Adipocyte (in vitro differentiated cells): ENCODE data around the gene KLRG1.

Experiments
- DNase-seq: peaks from one replicate; pipeline ENCODE4 v3.0.0-alpha.2; 2015; ENCODE audit warnings: low read depth
- H3K27me3 ChIP-seq: replicated peaks from 2 replicates; pipeline ENCODE4 v1.7.0; 2013; ENCODE audit warnings: mild to moderate bottlenecking, low read length, moderate library complexity; ENCODE audit not compliant: control insufficient read depth, insufficient read depth
- H3K36me3 ChIP-seq: 2 replicates; pipeline ENCODE4 v1.7.0; 2013; ENCODE audit warnings: low read length, mild to moderate bottlenecking, moderate library complexity; ENCODE audit not compliant: control insufficient read depth, insufficient read depth, severe bottlenecking
- H3K4me1 ChIP-seq: 2 replicates; pipeline ENCODE4 v1.7.0; 2013; ENCODE audit warnings: mild to moderate bottlenecking, low read length, moderate library complexity; ENCODE audit not compliant: control insufficient read depth, insufficient read depth
- H3K4me3 ChIP-seq: 2 replicates; pipeline ENCODE4 v1.7.0; 2013; ENCODE audit warnings: mild to moderate bottlenecking, low read length, moderate library complexity
- H3K9ac ChIP-seq: 2 replicates; pipeline ENCODE4 v1.7.0; 2013; ENCODE audit warnings: mild to moderate bottlenecking, low read length, moderate library complexity
- H3K9me3 ChIP-seq: 2 replicates; pipeline ENCODE4 v1.7.0; 2013; ENCODE audit warnings: mild to moderate bottlenecking, low read length, moderate library complexity; ENCODE audit not compliant: control insufficient read depth

KLRG1 gene

DNA sequence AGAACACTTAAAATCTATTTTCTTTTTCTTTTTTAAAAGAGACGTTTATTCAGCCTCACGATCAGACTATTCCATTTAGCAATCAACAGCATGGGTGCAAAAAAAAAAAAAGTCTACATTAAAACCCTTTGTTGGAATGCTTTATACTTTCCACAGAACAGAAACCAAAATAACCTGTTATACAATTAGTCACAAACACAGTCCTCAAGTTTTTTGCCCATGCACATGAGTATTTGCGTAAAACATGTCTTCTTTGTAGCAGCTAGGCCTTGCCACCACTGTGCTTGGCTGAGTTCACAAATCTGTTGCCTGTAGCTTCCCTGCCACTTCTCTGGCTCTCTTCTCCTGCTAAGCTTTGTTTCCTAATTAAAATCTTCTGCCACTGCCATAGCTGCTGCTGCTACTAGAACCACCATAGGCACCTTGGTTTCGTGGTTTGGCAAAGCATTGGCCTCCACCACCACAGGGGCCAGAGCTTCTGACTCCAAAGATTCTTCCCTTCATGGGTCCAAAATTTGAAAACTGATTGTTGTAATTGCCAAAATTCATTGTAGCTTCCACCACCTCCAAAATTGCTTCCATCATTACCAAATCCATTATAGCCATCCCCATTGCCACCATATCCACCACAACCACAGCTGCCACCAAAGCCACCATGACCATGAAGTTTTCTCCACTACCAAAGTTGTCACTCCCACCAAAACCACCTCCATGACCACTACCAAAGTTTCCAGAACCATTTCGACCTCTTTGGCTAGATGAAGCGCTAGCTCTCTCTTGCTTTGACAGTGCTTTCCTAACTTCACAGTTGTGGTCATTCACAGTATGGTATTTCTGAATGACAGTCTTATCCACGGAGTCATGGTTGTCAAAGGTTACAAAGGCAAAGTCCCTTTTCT, 38.1 kb downstream of the KLRG1 start:
- Histone ChIP-seq H3K36me3 (no peaks in the 10 kb centered on the region), H3K4me1 (no peaks in the 10 kb centered on the region), H3K4me3 (no peak overlapping the region)

GRCh38 chr12:9030776-9031175, 41.4 kb downstream of the KLRG1 start:
- no peaks in the 10 kb centered on the region for H3K4me1 ChIP-seq
- no peak overlapping the region for H3K9ac ChIP-seq
- DNase-seq, result no peak
- no peaks in the 10 kb centered on the region for H3K9me3 ChIP-seq
- no peaks in the 10 kb centered on the region for H3K36me3 ChIP-seq
- no peaks in the 10 kb centered on the region for H3K27me3 ChIP-seq
- H3K4me3 ChIP-seq, result no peak overlapping the region

More for the DNA sequence above, 38.1 kb downstream of the KLRG1 start:
- no peaks in the 10 kb centered on the region for H3K9me3 ChIP-seq
- H3K27me3 ChIP-seq, result no peaks in the 10 kb centered on the region
- no peak overlapping the region for H3K9ac ChIP-seq
- DNase-seq, result no peak

- H3K9me3 ChIP-seq, result no peaks in the 10 kb centered on the region
- no peak for DNase-seq
- no peaks in the 10 kb centered on the region for H3K27me3 ChIP-seq
- H3K36me3 ChIP-seq, result no peaks in the 10 kb centered on the region
- H3K4me3 ChIP-seq, result no peak overlapping the region
- no peak overlapping the region for H3K9ac ChIP-seq
- no peaks in the 10 kb centered on the region for H3K4me1 ChIP-seq
These were observed 43.0 kb downstream of the KLRG1 start for GRCh38 chr12:9032202-9032964.

- H3K27me3 ChIP-seq, result no peaks in the 10 kb centered on the region
- H3K9me3 ChIP-seq, result no peaks in the 10 kb centered on the region
- no peaks in the 10 kb centered on the region for H3K36me3 ChIP-seq
- no peaks in the 10 kb centered on the region for H3K4me1 ChIP-seq
- no peak for DNase-seq
- no peak overlapping the region for H3K9ac ChIP-seq
- no peak overlapping the region for H3K4me3 ChIP-seq
These were observed 44.0 kb downstream of the KLRG1 start for GRCh38 chr12:9033265-9033887.

GRCh38 chr12:9034095-9034494, 44.7 kb downstream of the KLRG1 start:
- Histone ChIP-seq H3K9ac (no peak overlapping the region), H3K27me3 (no peaks in the 10 kb centered on the region), H3K36me3 (no peaks in the 10 kb centered on the region), H3K4me3 (no peak overlapping the region), H3K9me3 (no peaks in the 10 kb centered on the region), H3K4me1 (no peaks in the 10 kb centered on the region)
- no peak for DNase-seq

GRCh38 chr12:9036227-9036626, 46.9 kb downstream of the KLRG1 start:
- H3K36me3 ChIP-seq, result no peaks in the 10 kb centered on the region
- H3K4me1 ChIP-seq, result no peaks in the 10 kb centered on the region
- H3K9ac ChIP-seq, result no peak overlapping the region
- H3K4me3 ChIP-seq, result no peak overlapping the region
- DNase-seq, result no peak
- H3K9me3 ChIP-seq, result no peaks in the 10 kb centered on the region
- H3K27me3 ChIP-seq, result no peaks in the 10 kb centered on the region

DNA sequence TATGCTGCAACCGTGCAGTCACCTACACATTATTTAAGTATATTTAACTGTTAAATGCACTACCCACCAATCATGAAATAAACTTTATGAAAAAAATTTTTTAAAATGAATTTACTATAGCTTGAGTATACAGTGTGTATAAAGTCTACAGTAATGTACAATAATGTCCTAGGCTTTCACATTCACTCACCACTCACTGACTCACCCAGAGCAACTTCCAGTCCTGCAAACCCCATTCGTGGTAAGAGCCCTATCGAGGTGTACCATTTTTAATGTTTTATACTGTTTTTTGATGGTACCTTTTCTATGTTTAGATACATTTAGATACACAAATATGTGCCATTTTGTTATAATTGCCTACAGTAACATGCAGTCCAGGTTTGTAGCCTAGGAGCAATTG, 48.1 kb downstream of the KLRG1 start:
- Histone ChIP-seq H3K9me3 (no peaks in the 10 kb centered on the region), H3K27me3 (no peaks in the 10 kb centered on the region), H3K9ac (no peak overlapping the region), H3K4me3 (no peak overlapping the region), H3K36me3 (no peaks in the 10 kb centered on the region), H3K4me1 (no peaks in the 10 kb centered on the region)
- DNase-seq, result no peak

DNA sequence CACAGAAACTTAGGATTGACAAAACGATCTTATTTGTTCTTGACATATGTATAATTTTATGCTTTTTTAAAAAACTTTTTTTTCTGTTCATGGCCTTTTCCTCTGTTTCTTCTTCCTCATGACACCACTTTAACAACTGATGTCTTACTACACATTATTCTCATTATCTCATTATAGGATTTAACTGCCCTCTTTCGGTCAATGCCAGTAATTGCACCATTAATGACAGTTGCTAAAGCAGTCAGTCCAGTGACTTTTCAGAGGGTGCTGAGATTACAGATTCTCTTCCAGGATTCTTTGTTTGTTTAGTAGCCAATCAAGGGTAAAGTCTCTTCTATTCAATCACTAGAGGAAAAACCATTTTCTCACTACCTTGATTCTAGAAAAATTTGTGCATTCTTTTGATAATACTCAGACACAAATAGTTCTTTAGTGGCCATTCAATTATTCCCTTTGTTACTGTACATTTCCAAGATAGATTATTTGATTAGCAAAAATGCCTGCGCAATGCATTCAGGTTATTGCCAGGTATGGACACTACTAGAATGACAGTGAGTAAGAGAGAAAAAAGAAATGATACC, 50.1 kb downstream of the KLRG1 start:
- no peak overlapping the region for H3K9ac ChIP-seq
- no peaks in the 10 kb centered on the region for H3K4me1 ChIP-seq
- H3K4me3 ChIP-seq, result no peak overlapping the region
- peak; percentile 82 for DNase-seq
- H3K27me3 ChIP-seq, result no peaks in the 10 kb centered on the region
- H3K36me3 ChIP-seq, result no peaks in the 10 kb centered on the region
- no peaks in the 10 kb centered on the region for H3K9me3 ChIP-seq

DNA sequence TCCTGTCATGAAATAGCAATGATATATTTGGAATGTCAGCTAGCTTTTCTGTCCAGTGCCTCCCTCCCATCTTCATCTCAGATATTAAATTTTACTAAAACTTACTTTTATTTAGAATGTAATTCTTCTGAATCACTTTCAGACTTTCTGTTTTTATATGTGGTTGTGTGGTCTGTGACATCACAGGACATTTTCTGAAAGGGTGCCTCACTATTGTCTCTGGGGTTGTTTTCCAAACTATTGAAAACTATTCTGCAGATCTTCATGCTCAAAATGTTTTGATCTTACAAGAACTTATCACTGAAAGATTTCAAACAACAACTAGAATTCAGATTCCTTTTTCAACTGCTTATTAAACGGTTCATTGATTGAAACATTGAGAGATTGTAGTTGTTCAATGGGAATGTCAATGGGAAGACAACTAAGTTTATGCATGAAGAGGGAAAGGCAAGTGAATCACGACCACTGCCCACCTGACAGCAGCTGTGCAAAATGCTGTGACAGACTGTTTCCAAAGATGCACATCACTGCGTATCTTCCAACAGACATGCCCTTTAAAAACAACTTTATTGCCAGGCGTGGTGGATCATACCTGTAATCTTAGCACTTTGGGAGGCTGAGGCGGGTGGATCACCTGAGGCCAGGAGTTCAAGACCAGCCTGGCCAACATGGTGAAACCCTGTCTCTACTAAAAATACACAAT, 51.3 kb downstream of the KLRG1 start:
- Histone ChIP-seq H3K4me1 (no peaks in the 10 kb centered on the region), H3K36me3 (no peaks in the 10 kb centered on the region), H3K27me3 (no peaks in the 10 kb centered on the region), H3K9me3 (no peaks in the 10 kb centered on the region), H3K9ac (no peak overlapping the region), H3K4me3 (no peak overlapping the region)
- DNase-seq, result no peak

- H3K4me3 ChIP-seq, result no peak overlapping the region
- no peak overlapping the region for H3K9ac ChIP-seq
- DNase-seq, result peak; percentile 27
- no peaks in the 10 kb centered on the region for H3K9me3 ChIP-seq
- no peaks in the 10 kb centered on the region for H3K27me3 ChIP-seq
- H3K36me3 ChIP-seq, result no peaks in the 10 kb centered on the region
- no peaks in the 10 kb centered on the region for H3K4me1 ChIP-seq
These were observed 52.0 kb downstream of the KLRG1 start for GRCh38 chr12:9041321-9041720.
